H1 (cell line): ENCODE results near the gene HEBP2. TPM values are rescaled to one million over a fixed set of nuclear protein-coding genes. Genes with fewer than 3 reads are reported as not detected.

Experiments used
- CTCF ChIA-PET: fragments of 300-600 bp; sonication (Branson Sonifier 250); formaldehyde crosslinking; loops from one replicate; lab custom pipeline; 2021; ENCODE audit not compliant: partially characterized antibody; lab: Charles Lee
- POLR2A ChIA-PET: fragments of 300-600 bp; sonication (Branson Sonifier 250); formaldehyde crosslinking; loops from one replicate; lab custom pipeline; 2021; ENCODE audit warnings: inconsistent platforms; ENCODE audit not compliant: partially characterized antibody; lab: Charles Lee
- DNase-seq, 2 experiments: peaks; one replicate each; pipeline versions ENCODE4 v3.0.0 to v3.0.0-alpha.2; 2010 to 2022; ENCODE audit warnings: low spot score in 2 of 2, low read depth in 1 of 2, mixed read lengths in 1 of 2
- FAIRE-seq: peaks from 2 replicates; lab custom pipeline; 2011; peaks lifted over from hg19 to GRCh38; lab: Jason Lieb, UNC
- H2AFZ ChIP-seq: 2 replicates; pipeline ENCODE4 v1.8.1; 2012; ENCODE audit warnings: low read length, inconsistent platforms
- H2AK5ac ChIP-seq: 2 replicates; pipeline ENCODE4 v1.6.1; 2013; ENCODE audit warnings: low read depth, low read length
- H2BK120ac ChIP-seq: replicated peaks from 2 replicates; pipeline ENCODE3; 2013; ENCODE audit warnings: low read depth, low read length, inconsistent platforms
- H2BK12ac ChIP-seq: 2 replicates; pipeline ENCODE4 v1.6.1; 2013; ENCODE audit warnings: low read depth, low read length
- H2BK15ac ChIP-seq: 2 replicates; pipeline ENCODE4 v1.6.1; 2013; ENCODE audit warnings: low read length
- H2BK20ac ChIP-seq: 2 replicates; pipeline ENCODE4 v1.6.1; 2013; ENCODE audit warnings: low read length
- H2BK5ac ChIP-seq: 2 replicates; pipeline ENCODE4 v1.6.1; 2013; ENCODE audit warnings: low read depth, low read length
- H3K14ac ChIP-seq: 2 replicates; pipeline ENCODE4 v1.6.1; 2013; ENCODE audit warnings: inconsistent platforms; ENCODE audit not compliant: insufficient read length
- H3K18ac ChIP-seq: 2 replicates; pipeline ENCODE4 v1.6.1; 2013; ENCODE audit warnings: low read length; ENCODE audit errors: extremely low read depth
- H3K23ac ChIP-seq: 2 replicates; pipeline ENCODE4 v1.6.1; 2013; ENCODE audit warnings: inconsistent platforms; ENCODE audit not compliant: insufficient read length
- H3K23me2 ChIP-seq: 2 replicates; pipeline ENCODE4 v1.6.1; 2013; ENCODE audit warnings: low read depth, low read length
- H3K27ac ChIP-seq: 2 replicates; pipeline ENCODE4 v1.6.1; 2011; ENCODE audit warnings: low read depth, low read length, inconsistent platforms
- H3K27me3 ChIP-seq, 4 experiments: replicated peaks in 1 of 4; 1 replicate in 1 of 4; 2 replicates in 3 of 4; pipeline versions ENCODE4 v1.6.1 to v1.8.1; 2011 to 2013; ENCODE audit warnings: low read length in 3 of 4, mild to moderate bottlenecking in 3 of 4, inconsistent platforms in 2 of 4, mixed read lengths in 2 of 4, moderate library complexity in 1 of 4; ENCODE audit not compliant: control insufficient read depth in 3 of 4, insufficient read depth in 3 of 4; ENCODE audit errors: extremely low read depth in 1 of 4
- H3K36me3 ChIP-seq, 4 experiments: 2 replicates each; pipeline versions ENCODE4 v1.6.1 to v1.8.1; 2011 to 2013; ENCODE audit warnings: mild to moderate bottlenecking in 4 of 4, low read length in 3 of 4, moderate library complexity in 2 of 4, control low read depth in 1 of 4, inconsistent platforms in 1 of 4; ENCODE audit not compliant: insufficient read depth in 4 of 4, control insufficient read depth in 2 of 4
- H3K4ac ChIP-seq: replicated peaks from 2 replicates; pipeline ENCODE3; 2013; ENCODE audit warnings: low read length, low read depth, mixed read lengths, inconsistent platforms; ENCODE audit not compliant: insufficient read length
- H3K4me1 ChIP-seq, 4 experiments: replicated peaks in 1 of 4; 1 replicate in 1 of 4; 2 replicates in 3 of 4; pipeline versions ENCODE4 v1.6.1 to v1.8.1; 2011 to 2013; ENCODE audit warnings: low read length in 3 of 4, inconsistent platforms in 2 of 4, mixed read lengths in 1 of 4; ENCODE audit not compliant: insufficient read depth in 4 of 4, control insufficient read depth in 3 of 4
- H3K4me2 ChIP-seq, 2 experiments: 2 replicates each; pipeline versions ENCODE4 v1.6.1 to v1.8.1; 2011 to 2013; ENCODE audit warnings: low read depth in 2 of 2, low read length in 2 of 2, control low read depth in 1 of 2, inconsistent platforms in 1 of 2, mild to moderate bottlenecking in 1 of 2; ENCODE audit not compliant: insufficient read depth in 1 of 2
- H3K4me3 ChIP-seq, 4 experiments: fragments of 200-600, 300-600 bp in 1 of 4; sonication (generic), shearing (Covaris generic), sonication (Bioruptor Twin) in 1 of 4; 2 replicates each; pipeline versions ENCODE4 v1.5.1 to v1.8.1; 2011 to 2016; ENCODE audit warnings: low read length in 4 of 4, low read depth in 3 of 4, control low read depth in 2 of 4, inconsistent platforms in 2 of 4, mild to moderate bottlenecking in 2 of 4, mixed read lengths in 1 of 4, moderate library complexity in 1 of 4; ENCODE audit not compliant: insufficient read depth in 2 of 4; ENCODE audit errors: extremely low read depth in 1 of 4
- H3K56ac ChIP-seq: replicated peaks from 2 replicates; pipeline ENCODE3; 2013; ENCODE audit warnings: low read depth, mild to moderate bottlenecking, mixed read lengths, low read length, inconsistent platforms; ENCODE audit not compliant: insufficient read length
- H3K79me1 ChIP-seq: 2 replicates; pipeline ENCODE4 v1.6.1; 2013; ENCODE audit warnings: low read depth, low read length, control low read depth
- H3K79me2 ChIP-seq, 2 experiments: 2 replicates each; pipeline versions ENCODE4 v1.6.1 to v1.8.1; 2012 to 2013; ENCODE audit warnings: low read length in 2 of 2, mild to moderate bottlenecking in 2 of 2, inconsistent platforms in 1 of 2; ENCODE audit not compliant: insufficient read depth in 2 of 2, control insufficient read depth in 1 of 2
- H3K9ac ChIP-seq, 4 experiments: replicated peaks in 1 of 4; 1 replicate in 1 of 4; 2 replicates in 3 of 4; pipeline versions ENCODE4 v1.6.1 to v1.8.1; 2011 to 2013; ENCODE audit warnings: low read depth in 3 of 4, low read length in 3 of 4, control low read depth in 2 of 4, mild to moderate bottlenecking in 2 of 4, moderate library complexity in 2 of 4, inconsistent platforms in 1 of 4; ENCODE audit errors: extremely low read depth in 1 of 4
- H3K9me3 ChIP-seq, 2 experiments: 2 replicates each; pipeline versions ENCODE4 v1.6.1 to v1.8.1; 2012 to 2013; ENCODE audit warnings: mild to moderate bottlenecking in 2 of 2, moderate library complexity in 2 of 2, control low read depth in 1 of 2, inconsistent platforms in 1 of 2, low read depth in 1 of 2, low read length in 1 of 2, mixed read lengths in 1 of 2; ENCODE audit not compliant: insufficient read depth in 2 of 2
- H4K20me1 ChIP-seq, 2 experiments: replicated peaks in 1 of 2; 2 replicates each; pipeline versions ENCODE3 to v1.8.1; 2011 to 2013; ENCODE audit warnings: inconsistent platforms in 2 of 2, low read length in 2 of 2, mild to moderate bottlenecking in 1 of 2; ENCODE audit not compliant: insufficient read depth in 2 of 2, control insufficient read depth in 1 of 2
- H4K5ac ChIP-seq: 2 replicates; pipeline ENCODE4 v1.6.1; 2013; ENCODE audit warnings: low read length, low read depth, mixed read lengths, inconsistent platforms; ENCODE audit not compliant: insufficient read length
- H4K8ac ChIP-seq: 2 replicates; pipeline ENCODE4 v1.8.0; 2013; ENCODE audit warnings: mild to moderate bottlenecking, moderate library complexity, low read length, inconsistent platforms; ENCODE audit not compliant: insufficient read depth; ENCODE audit errors: extremely low read depth
- H4K91ac ChIP-seq: replicated peaks from 2 replicates; pipeline ENCODE3; 2013; ENCODE audit warnings: low read length, mixed read lengths, inconsistent platforms; ENCODE audit not compliant: insufficient read length
- BRCA1 ChIP-seq: IDR thresholded peaks from 2 replicates; pipeline ENCODE4 v1.6.1; 2012; ENCODE audit warnings: low read depth, low read length, improper control_type of control experiment
- CBX5 ChIP-seq: fragments of 300-800, 300-1000 bp; sonication (generic); IDR thresholded peaks from 2 replicates; pipeline ENCODE4 v1.7.1; 2016; ENCODE audit warnings: antibody characterized with exemption, low read length, low read depth
- NANOG ChIP-seq: IDR thresholded peaks from 2 replicates; pipeline ENCODE4 v1.6.1; 2011; ENCODE audit warnings: low read length, low read depth, mild to moderate bottlenecking, inconsistent platforms; ENCODE audit not compliant: insufficient read depth, poor library complexity, severe bottlenecking
- POLR2A ChIP-seq, 2 experiments: IDR thresholded peaks; 1 replicate in 1 of 2; 2 replicates in 1 of 2; pipeline ENCODE4 v1.6.1; 2011; ENCODE audit warnings: low read depth in 2 of 2, low read length in 2 of 2, mild to moderate bottlenecking in 2 of 2; ENCODE audit errors: control extremely low read depth in 1 of 2
- POU5F1 ChIP-seq: IDR thresholded peaks from 2 replicates; pipeline ENCODE4 v1.6.1; 2011; ENCODE audit warnings: low read depth, mild to moderate bottlenecking, low read length, moderate library complexity
- RBBP5 ChIP-seq: IDR thresholded peaks from 2 replicates; pipeline ENCODE4 v1.7.1; 2012; ENCODE audit warnings: low read depth, mild to moderate bottlenecking, inconsistent platforms, low read length, moderate library complexity, borderline replicate concordance
- RNF2 ChIP-seq: fragments of 200-900, 300-1000 bp; sonication (generic); IDR thresholded peaks from 2 replicates; pipeline ENCODE4 v1.7.1; 2016; ENCODE audit warnings: borderline replicate concordance, low read depth, mild to moderate bottlenecking, antibody characterized with exemption, low read length; ENCODE audit not compliant: poor library complexity, severe bottlenecking; ENCODE audit errors: missing control alignments
- WGBS, 2 experiments: shearing (Covaris generic) in 1 of 2; methylation state at CpG; one replicate each; pipeline versions ENCODE4 v1.1.6 to v1.1.7; 2013 to 2015; ENCODE audit warnings: low lambda C conversion rate in 2 of 2, mixed read lengths in 2 of 2, inconsistent platforms in 1 of 2, low coverage in 1 of 2, missing lambda C conversion rate in 1 of 2; ENCODE audit not compliant: insufficient replicate concordance in 2 of 2, insufficient coverage in 1 of 2, insufficient read length in 1 of 2; ENCODE audit errors: extremely low coverage in 1 of 2, missing lambda C conversion rate in 1 of 2; 5-methylcytosine and 5-hydroxymethylcytosine counted together
- polyA plus RNA-seq, 7 experiments: library from polyadenylated mRNA; depleted of rRNA in 3 of 7; stranded (reverse) in 5 of 7; unstranded in 2 of 7; fragments of >200 nt in 5 of 7; fragments of 200-250 nt in 2 of 7; gene quantifications; 1 replicate in 5 of 7; 2 replicates in 1 of 7; 4 replicates in 1 of 7; pipeline versions ENCODE4 v1.2.1 to v1.2.3, GENCODE V29; 2011 to 2013; ENCODE audit warnings: missing spikeins in 2 of 7, mixed read lengths in 2 of 7
- total RNA-seq: library from RNA; stranded (reverse); fragmentation: NEBNext Ultra II Directional; extraction: Animal tissue kit (Norgen Biotek cat#: 25700); gene quantifications from 2 replicates; pipeline ENCODE4 v1.2.1, GENCODE V29; 2021
- TF ChIP-seq, protein P1 (sequence below): IDR thresholded peaks from 2 replicates; pipeline ENCODE4 v1.6.1; 2012; ENCODE audit warnings: low read length, inconsistent platforms

HEBP2 gene
- total and polyA plus RNA-seq, 2 of the 8 experiments (the other 6 are each of a cell fraction or from before 2014, with no cell fraction given): 6.5 to 37.9 TPM

DNA sequence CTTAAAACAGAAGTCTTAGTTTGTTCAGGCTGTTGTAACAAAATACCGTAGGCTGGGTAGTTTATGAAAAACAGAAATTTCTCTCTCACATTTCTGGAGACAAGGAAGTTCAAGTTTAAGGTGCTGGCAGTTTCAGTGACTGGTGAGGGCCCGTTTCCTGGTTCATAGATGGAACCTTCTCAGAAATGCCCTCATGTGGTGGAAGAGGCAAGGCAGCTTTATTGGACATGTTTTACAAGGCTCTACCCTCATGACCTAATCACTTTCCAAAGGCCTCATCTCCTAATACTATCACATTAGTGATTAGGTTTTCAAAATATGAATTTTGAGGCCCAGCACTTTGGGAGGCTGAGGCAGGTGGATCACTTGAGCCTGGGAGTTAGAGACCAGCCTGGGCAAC is 2.4 kb downstream of the HEBP2 start:
- no peak overlapping the region for H4K8ac ChIP-seq
- H3K4ac ChIP-seq: no peak overlapping the region
- no peak overlapping the region for H2AFZ ChIP-seq
- no peak overlapping the region for H3K9ac ChIP-seq
- H3K18ac ChIP-seq: no peak overlapping the region
- peaks cover 0 to 3% (median 0%) of the 10 kb centered on the region in 4 experiments; a peak in 3 of 7 replicates for H3K4me1 ChIP-seq
- no peak overlapping the region for H3K56ac ChIP-seq
- H2BK5ac ChIP-seq: no peak overlapping the region
- H2BK120ac ChIP-seq: no peak overlapping the region
- DNase-seq (peak in 1 of 2 experiments; percentile 1), FAIRE-seq (no peak)
- POLR2A ChIA-PET: interaction anchor here (3.0 kb wide), 1 partner anchor 8 kb away, joined by 12 read pairs; no protein-coding TSS in a partner anchor
- H3K27me3 ChIP-seq: no peaks in the 10 kb centered on the region; a peak in 1 of 7 replicates
- H4K91ac ChIP-seq: no peak overlapping the region
- no peak overlapping the region for H3K4me3 ChIP-seq
- no peaks in the 10 kb centered on the region for H3K9me3 ChIP-seq
- peaks cover 6% of the 10 kb centered on the region; the same call in 1 of the 2 replicates for H3K23me2 ChIP-seq
- no peak overlapping the region for H2BK12ac ChIP-seq
- no peak overlapping the region for H3K27ac ChIP-seq
- H3K79me1 ChIP-seq: no peaks in the 10 kb centered on the region; the same call in 1 of the 2 replicates
- WGBS, 2 experiments: 91% methylated on average over 2 of the region's 2 CpGs; no CpG with 5 or more reads in 1 of the 2 experiments
- peaks cover 2 to 34% (median 14%) of the 10 kb centered on the region in 4 experiments; a peak in 7 of 8 replicates for H3K36me3 ChIP-seq
- no peak overlapping the region for H3K23ac ChIP-seq
- H2BK20ac ChIP-seq: no peak overlapping the region
- CTCF ChIA-PET: interaction anchor here (1.0 kb wide), 1 partner anchor 121 kb away, joined by 4 read pairs; no protein-coding TSS in a partner anchor
- no peak overlapping the region for H3K14ac ChIP-seq
- H2AK5ac ChIP-seq: no peak overlapping the region
- H2BK15ac ChIP-seq: no peak overlapping the region
- H3K79me2 ChIP-seq: no peaks in the 10 kb centered on the region
- H4K20me1 ChIP-seq: no peaks in the 10 kb centered on the region
- H4K5ac ChIP-seq: no peak overlapping the region
- no peak overlapping the region for H3K4me2 ChIP-seq
- TF ChIP-seq CBX5 (no peak), BRCA1 (no peak), RBBP5 (no peak), NANOG (no peak), RNF2 (no peak), POLR2A (IDR thresholded peaks at IDR 0.05; ENCODE audit: control extremely low read depth in 1 of 2, low read depth in 2 of 2, low read length in 2 of 2) (no peak), POU5F1 (no peak)
- TF ChIP-seq, protein P1, sequence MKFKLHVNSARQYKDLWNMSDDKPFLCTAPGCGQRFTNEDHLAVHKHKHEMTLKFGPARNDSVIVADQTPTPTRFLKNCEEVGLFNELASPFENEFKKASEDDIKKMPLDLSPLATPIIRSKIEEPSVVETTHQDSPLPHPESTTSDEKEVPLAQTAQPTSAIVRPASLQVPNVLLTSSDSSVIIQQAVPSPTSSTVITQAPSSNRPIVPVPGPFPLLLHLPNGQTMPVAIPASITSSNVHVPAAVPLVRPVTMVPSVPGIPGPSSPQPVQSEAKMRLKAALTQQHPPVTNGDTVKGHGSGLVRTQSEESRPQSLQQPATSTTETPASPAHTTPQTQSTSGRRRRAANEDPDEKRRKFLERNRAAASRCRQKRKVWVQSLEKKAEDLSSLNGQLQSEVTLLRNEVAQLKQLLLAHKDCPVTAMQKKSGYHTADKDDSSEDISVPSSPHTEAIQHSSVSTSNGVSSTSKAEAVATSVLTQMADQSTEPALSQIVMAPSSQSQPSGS: no peak
- TF ChIP-seq, all 59 proteins: peak for 0
